HG03159 (cell line): ENCODE measurements around the gene RPS27.
"Not testable (repeated sequence)": the region's sequence is repeated elsewhere in the genome, so short reads cannot be mapped to it uniquely, and the experiment has no call there.

Experiments used
- ATAC-seq: cut with Tn5 transposase; IDR thresholded peaks from one replicate; pipeline ENCODE4 v1.9.1; 2021; ENCODE audit warnings: mild to moderate bottlenecking, moderate library complexity; ENCODE audit not compliant: unreplicated experiment

Gene RPS27

GRCh38 chr1:153960206-153960605 is 30.4 kb upstream of the RPS27 start:
- no peak for ATAC-seq

DNA sequence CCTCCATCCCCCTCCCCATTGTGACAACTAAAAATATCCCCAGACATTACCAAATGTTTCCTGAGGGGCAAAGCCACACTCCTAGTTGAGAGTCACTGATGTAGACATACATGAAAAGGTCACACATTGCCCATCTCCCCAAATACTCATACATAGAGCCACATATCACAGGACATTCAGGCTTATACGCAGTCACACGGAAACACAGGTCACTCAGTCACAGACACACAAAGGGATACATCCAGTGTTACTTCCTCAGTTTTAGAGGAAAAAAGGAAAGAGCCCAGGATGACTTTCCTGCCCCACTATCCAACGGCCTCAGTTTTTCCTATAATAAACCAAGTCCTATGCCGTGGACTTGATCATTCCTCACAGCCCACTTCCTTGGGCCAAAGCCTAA is 29.1 kb upstream of the RPS27 start:
- no peak for ATAC-seq

GRCh38 chr1:153962088-153963029 is 28.2 kb upstream of the RPS27 start:
- no peak for ATAC-seq

DNA sequence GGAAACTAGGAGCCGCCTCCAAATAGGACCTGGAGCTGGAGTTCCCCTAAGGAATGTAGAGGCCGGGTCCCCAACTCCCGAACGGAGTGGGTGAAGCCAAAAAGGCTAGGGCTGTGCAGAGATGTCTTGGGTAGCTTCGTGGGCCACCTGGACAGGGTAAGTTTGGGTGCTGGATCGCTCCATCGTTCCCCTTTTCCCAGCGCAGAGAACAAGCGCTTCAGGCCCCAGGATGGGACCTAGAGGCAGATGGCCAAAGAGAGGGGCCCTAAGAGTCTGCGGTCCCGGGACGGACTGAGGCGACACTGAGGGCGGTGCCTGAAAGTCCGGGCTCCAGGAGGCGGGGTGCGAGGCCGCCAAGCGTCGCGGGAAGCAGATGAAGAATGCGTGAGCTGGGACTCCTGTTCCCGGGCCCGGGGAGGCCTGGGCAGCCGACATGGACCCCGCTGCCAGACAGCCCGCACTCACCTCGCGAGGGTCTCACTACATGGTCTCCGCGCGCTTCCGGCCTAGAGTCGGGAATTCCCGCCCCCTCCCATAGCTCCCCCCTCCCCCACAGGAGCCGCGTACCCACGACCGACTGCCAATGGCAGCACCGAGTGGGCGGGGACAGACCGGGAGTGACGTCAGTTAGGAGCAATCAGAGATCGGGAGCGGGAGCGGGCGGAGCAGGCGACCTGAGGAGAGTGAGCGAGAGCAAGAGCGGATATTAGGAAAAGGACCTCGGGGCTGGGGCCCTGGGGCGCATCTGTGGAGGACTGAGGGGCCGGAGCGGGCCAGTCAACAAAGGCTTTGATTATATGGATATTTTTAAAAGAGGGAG is 27.3 kb upstream of the RPS27 start, which contains the start of gene SLC39A1:
SLC39A1 (minus strand) TSS at position 508 of the 820 bp plus-strand sequence. CDS start 822 bp downstream, outside the sequence.
- peak; percentile 42 for ATAC-seq

- peak; percentile 3 for ATAC-seq
Observed at GRCh38 chr1:153963850-153964331, 26.7 kb upstream of the RPS27 start.

- peak; percentile 67 for ATAC-seq
Observed at GRCh38 chr1:153967107-153967999, 23.2 kb upstream of the RPS27 start, which contains the start of gene CREB3L4. Gene CREB3L4, plus strand, starts transcription at chr1:153967902. Its CDS starts 624 bp downstream, at chr1:153968526.

- no peak for ATAC-seq
Observed at GRCh38 chr1:153968000-153968363, 22.6 kb upstream of the RPS27 start.

DNA sequence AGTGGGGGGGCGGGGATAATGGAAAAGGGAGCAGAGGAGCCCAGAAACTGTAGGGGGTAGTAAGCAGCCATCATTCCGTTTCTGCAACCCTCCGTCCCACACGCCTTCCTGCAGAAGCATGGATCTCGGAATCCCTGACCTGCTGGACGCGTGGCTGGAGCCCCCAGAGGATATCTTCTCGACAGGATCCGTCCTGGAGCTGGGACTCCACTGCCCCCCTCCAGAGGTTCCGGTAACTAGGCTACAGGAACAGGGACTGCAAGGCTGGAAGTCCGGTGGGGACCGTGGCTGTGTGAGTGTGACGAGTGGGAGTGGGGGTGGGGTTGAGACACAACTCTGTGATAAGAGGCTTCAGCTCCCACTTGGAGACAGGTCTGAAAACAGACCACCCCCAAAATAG is 22.2 kb upstream of the RPS27 start:
- no peak for ATAC-seq

GRCh38 chr1:153968972-153969371 is 21.6 kb upstream of the RPS27 start:
- ATAC-seq: no peak

DNA sequence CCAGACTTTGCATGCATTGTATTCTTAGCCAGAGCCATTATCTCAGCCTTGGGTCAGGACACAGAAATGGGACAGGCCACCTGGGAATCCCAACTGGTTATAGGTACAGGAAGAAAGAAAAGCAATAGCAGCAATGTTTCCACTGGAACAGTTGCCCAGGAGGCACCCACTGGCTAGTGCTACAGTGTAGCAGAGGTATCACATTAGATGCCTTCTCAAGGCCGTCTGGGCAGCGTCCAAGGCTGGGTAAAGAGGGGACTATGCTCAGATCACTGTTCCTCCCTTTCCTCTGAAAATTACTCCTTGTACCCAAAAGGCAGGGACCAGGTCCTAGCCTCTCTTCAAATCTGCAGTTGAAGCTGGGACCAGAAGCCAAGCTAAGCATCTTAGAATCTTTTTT is 20.2 kb upstream of the RPS27 start:
- ATAC-seq: no peak

- no peak for ATAC-seq
Observed at GRCh38 chr1:153973071-153973470, 17.5 kb upstream of the RPS27 start.

DNA sequence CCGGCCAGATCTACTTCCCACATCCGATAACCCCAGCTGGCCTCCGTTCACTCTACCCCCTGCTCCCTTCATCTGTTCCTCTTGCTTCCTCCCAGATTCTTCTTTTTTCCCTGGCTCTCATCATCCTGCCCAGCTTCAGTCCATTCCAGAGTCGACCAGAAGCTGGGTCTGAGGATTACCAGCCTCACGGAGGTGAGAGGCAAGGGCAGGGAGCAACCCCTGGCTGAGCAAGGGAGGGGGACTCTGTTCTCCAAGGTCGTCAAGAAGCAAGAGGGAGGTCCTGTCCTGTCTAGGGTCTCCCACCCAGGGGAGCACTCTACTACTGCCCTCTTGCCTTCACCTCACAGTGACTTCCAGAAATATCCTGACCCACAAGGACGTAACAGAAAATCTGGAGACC is 17.0 kb upstream of the RPS27 start:
- ATAC-seq: no peak

- ATAC-seq: no peak
Observed at GRCh38 chr1:153976819-153977249, 13.7 kb upstream of the RPS27 start.

GRCh38 chr1:153977250-153978240 is 13.0 kb upstream of the RPS27 start, which contains the start of gene JTB:
Gene JTB, minus strand, starts transcription at chr1:153977674. Its CDS starts 422 bp downstream, at chr1:153977252.
- ATAC-seq: peak; percentile 77

DNA sequence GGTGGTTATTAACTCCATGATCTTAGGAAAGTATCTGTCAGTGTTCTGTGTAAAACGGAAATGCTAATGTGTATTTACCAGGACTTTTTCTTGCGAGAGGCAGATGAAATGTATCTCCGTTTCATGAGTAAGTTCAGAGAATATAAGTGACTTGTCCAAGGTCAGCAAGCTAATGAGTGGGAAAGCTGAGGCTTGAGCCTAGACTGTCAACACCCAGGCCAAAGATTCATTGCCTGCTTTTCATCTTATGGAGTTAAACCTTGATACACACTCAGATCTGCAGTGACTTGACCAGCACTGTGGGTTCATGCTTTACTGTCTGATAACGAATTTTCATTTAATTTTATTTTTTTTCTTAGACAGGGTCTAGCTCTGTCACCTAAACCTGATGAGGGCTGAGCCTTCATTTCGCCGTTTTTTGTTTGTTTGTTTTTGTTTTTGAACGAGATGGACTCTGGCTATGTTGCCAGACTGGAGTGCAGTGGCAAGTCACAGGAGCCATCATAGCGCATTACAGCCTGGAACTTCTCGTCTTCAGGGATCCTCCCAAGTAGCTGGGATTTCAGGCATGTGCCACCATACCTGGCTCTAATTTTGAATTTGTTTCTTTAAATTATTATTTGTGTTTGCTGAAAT is 12.2 kb upstream of the RPS27 start:
- ATAC-seq: no peak

- ATAC-seq: not testable (repeated sequence)
Observed at GRCh38 chr1:153979091-153979490, 11.5 kb upstream of the RPS27 start.

DNA sequence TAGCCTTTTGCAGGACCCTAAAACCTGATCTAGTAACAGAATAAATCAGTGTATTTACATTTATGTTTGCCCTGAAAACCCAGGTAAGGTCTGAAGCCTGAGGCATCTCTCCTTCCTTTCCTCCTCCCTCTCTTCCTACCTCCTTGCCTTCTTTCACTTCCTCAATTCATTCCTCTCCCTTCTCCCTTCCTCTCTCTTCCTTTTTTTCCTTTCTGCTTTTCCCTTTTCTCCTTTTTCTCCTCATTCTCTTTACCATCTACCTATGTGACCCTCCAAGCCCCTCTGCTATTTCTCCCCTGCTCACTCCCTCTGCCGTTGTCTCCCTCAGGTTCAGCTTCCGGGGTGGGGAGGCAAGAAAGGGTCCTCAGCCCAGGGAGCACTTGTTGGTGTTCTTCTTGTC is 8.8 kb upstream of the RPS27 start:
- ATAC-seq: not testable (repeated sequence)

DNA sequence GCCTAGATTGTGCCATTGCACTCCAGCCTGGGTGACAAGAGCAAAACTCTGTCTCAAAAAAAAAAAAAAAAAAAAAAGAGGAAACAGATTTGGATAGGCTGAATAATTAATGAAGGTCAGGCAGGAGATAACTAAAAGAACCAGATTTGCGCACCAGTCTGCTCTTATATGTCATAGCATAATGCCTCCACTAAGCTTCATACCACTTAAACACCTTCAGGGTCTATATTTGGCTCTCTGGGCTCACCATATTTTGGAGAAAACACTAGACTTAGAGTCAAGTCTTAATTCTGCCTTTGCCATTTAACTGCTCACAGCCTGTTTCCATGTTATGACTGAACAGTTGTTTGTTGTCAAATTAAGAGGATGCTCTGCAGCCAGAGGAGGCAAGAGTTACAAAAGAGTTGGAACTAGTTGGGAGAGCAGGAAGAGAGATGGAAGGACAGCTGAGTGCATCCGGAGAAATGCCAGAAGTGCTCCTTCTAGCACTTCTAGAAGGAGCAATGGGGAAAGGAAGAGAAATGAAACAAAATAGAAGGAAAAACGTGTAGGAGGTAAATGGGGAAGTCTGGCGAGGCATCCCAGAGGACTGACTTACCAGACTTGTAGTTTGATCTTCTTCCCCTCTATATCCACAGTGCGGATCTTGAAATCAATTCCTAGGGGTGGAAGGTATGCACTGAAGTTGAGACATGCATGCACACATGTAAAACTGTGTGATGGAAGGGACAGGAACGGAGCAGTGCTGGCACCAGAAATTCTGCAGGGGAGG is 6.3 kb upstream of the RPS27 start:
- no peak for ATAC-seq
